Erythroblast (primary cell): ENCODE data around the gene DSCAML1.

Experiments
- GATA1 ChIP-seq: IDR thresholded peaks from 2 replicates; pipeline ENCODE4 v1.6.1; 2011; ENCODE audit warnings: low read depth, mild to moderate bottlenecking, control low read depth, low read length, moderate library complexity
- POLR2A ChIP-seq: IDR thresholded peaks from 2 replicates; pipeline ENCODE4 v1.6.1; 2011; ENCODE audit warnings: mild to moderate bottlenecking, low read length

- TF ChIP-seq POLR2A (no peak), GATA1 (no peak)
These were observed 210.6 kb downstream of the DSCAML1 start for GRCh38 chr11:117586392-117586791.
